Measurements from ENCODE around the gene MAVS. TPM values are rescaled to one million over a fixed set of nuclear protein-coding genes. Genes with fewer than 3 reads are reported as not detected.
"Not testable (repeated sequence)": the region's sequence is repeated elsewhere in the genome, so short reads cannot be mapped to it uniquely, and the experiment has no call there.

Gene MAVS
- total RNA-seq, 1 donor from 2014 or later, result 41.5 TPM

- Histone ChIP-seq H3K27ac (no peak overlapping the region), H3K9me3 (no peaks in the 10 kb centered on the region), H3K27me3 (no peaks in the 10 kb centered on the region), H3K4me3 (peak overlapping the region; percentile 84), H3K36me3 (peaks cover 7% of the 10 kb centered on the region), H3K4me1 (peaks cover 59% of the 10 kb centered on the region)
- intact Hi-C loops (cut with DNase I), result no loop called here
- ATAC-seq (no peak), DNase-seq (peak; percentile 18)
- TF ChIP-seq CTCF (IDR thresholded peaks at IDR 0.05), result no peak
These were observed 44.6 kb downstream of the MAVS start for GRCh38 chr20:3890999-3891929.

GRCh38 chr20:3894796-3895195 is 48.2 kb downstream of the MAVS start:
- Histone ChIP-seq H3K27ac (no peak overlapping the region), H3K4me1 (peaks cover 86% of the 10 kb centered on the region), H3K36me3 (peaks cover 7% of the 10 kb centered on the region), H3K27me3 (no peaks in the 10 kb centered on the region), H3K9me3 (no peaks in the 10 kb centered on the region), H3K4me3 (no peak overlapping the region)
- no peak for TF ChIP-seq CTCF (IDR thresholded peaks at IDR 0.05)
- no peak for DNase-seq
- intact Hi-C loops (cut with DNase I), result no loop called here
- ATAC-seq, result no peak

- no peaks in the 10 kb centered on the region for H3K9me3 ChIP-seq
- H3K36me3 ChIP-seq, result peaks cover 7% of the 10 kb centered on the region
- TF ChIP-seq CTCF (IDR thresholded peaks at IDR 0.05), result no peak
- intact Hi-C loops (cut with DNase I), result no loop called here
- DNase-seq (no peak), ATAC-seq (no peak)
- H3K4me3 ChIP-seq, result no peak overlapping the region
- no peaks in the 10 kb centered on the region for H3K27me3 ChIP-seq
- H3K27ac ChIP-seq, result no peak overlapping the region
- peaks cover 94% of the 10 kb centered on the region for H3K4me1 ChIP-seq
These were observed 49.7 kb downstream of the MAVS start for GRCh38 chr20:3896302-3896701.

- ATAC-seq (no peak), DNase-seq (peak; percentile 37)
- H3K27me3 ChIP-seq, result no peaks in the 10 kb centered on the region
- no peak overlapping the region for H3K4me3 ChIP-seq
- H3K4me1 ChIP-seq, result peaks cover 94% of the 10 kb centered on the region
- H3K27ac ChIP-seq, result no peak overlapping the region
- intact Hi-C loops (cut with DNase I), result no loop called here
- H3K36me3 ChIP-seq, result peaks cover 7% of the 10 kb centered on the region
- TF ChIP-seq CTCF (IDR thresholded peaks at IDR 0.05), result no peak
- no peaks in the 10 kb centered on the region for H3K9me3 ChIP-seq
These were observed 50.4 kb downstream of the MAVS start for GRCh38 chr20:3896853-3897583.

- H3K27me3 ChIP-seq; H3K27ac ChIP-seq; H3K9me3 ChIP-seq; ATAC-seq; H3K4me3 ChIP-seq; intact Hi-C loops (cut with DNase I); DNase-seq; H3K36me3 ChIP-seq: not testable (repeated sequence)
- peaks cover 89% of the 10 kb centered on the region for H3K4me1 ChIP-seq
These were observed 51.5 kb downstream of the MAVS start for GRCh38 chr20:3898181-3898580.

- no peak overlapping the region for H3K4me3 ChIP-seq
- H3K4me1 ChIP-seq, result peaks cover 86% of the 10 kb centered on the region
- TF ChIP-seq CTCF (IDR thresholded peaks at IDR 0.05), result no peak
- intact Hi-C loops (cut with DNase I), result no loop called here
- H3K9me3 ChIP-seq, result no peaks in the 10 kb centered on the region
- H3K27me3 ChIP-seq, result no peaks in the 10 kb centered on the region
- no peak for DNase-seq
- peaks cover 7% of the 10 kb centered on the region for H3K36me3 ChIP-seq
- no peak overlapping the region for H3K27ac ChIP-seq
- ATAC-seq, result no peak
These were observed 52.0 kb downstream of the MAVS start for GRCh38 chr20:3898639-3899038.

Measured in upper lobe of right lung (tissue), 1 donor.